ENCODE results near the gene HDDC3.

- TF ChIP-seq, protein P1, sequence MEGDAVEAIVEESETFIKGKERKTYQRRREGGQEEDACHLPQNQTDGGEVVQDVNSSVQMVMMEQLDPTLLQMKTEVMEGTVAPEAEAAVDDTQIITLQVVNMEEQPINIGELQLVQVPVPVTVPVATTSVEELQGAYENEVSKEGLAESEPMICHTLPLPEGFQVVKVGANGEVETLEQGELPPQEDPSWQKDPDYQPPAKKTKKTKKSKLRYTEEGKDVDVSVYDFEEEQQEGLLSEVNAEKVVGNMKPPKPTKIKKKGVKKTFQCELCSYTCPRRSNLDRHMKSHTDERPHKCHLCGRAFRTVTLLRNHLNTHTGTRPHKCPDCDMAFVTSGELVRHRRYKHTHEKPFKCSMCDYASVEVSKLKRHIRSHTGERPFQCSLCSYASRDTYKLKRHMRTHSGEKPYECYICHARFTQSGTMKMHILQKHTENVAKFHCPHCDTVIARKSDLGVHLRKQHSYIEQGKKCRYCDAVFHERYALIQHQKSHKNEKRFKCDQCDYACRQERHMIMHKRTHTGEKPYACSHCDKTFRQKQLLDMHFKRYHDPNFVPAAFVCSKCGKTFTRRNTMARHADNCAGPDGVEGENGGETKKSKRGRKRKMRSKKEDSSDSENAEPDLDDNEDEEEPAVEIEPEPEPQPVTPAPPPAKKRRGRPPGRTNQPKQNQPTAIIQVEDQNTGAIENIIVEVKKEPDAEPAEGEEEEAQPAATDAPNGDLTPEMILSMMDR (IDR thresholded peaks at IDR 0.05; ENCODE audit: insufficient read depth, low read length): no peak
- TF ChIP-seq POLR2AphosphoS5 (IDR thresholded peaks at IDR 0.05; ENCODE audit: low read depth): no peak
- TF ChIP-seq GABPA (IDR thresholded peaks at IDR 0.05; ENCODE audit: low read depth): no peak
- no peak for TF ChIP-seq REST (IDR thresholded peaks at IDR 0.05; ENCODE audit: insufficient replicate concordance, low read depth)
- no peak for TF ChIP-seq SPI1 (IDR thresholded peaks at IDR 0.05; ENCODE audit: borderline replicate concordance, low read depth)
These were observed 20.2 kb downstream of the HDDC3 start for GRCh38 chr15:90911906-90912769.

Data from HL-60 (cell line).